Suprapubic skin (tissue), 4 donors: ENCODE measurements around the gene IRF8. TPM values are rescaled to one million over a fixed set of nuclear protein-coding genes. Genes with fewer than 3 reads are reported as not detected.

Source experiments
- DNase-seq, 2 donors: peaks; one replicate each; pipeline ENCODE4 v3.0.0-alpha.2; 2019; ENCODE audit warnings: low spot score in 2 of 2
- H3K27ac ChIP-seq: fragments of 200-600 bp; sonication (generic); one replicate; pipeline ENCODE4 v1.5.1; 2019
- H3K27me3 ChIP-seq: fragments of 200-600 bp; sonication (generic); one replicate; pipeline ENCODE4 v1.5.1; 2019
- H3K36me3 ChIP-seq: fragments of 200-600 bp; sonication (generic); one replicate; pipeline ENCODE4 v1.5.1; 2019
- H3K4me1 ChIP-seq: fragments of 200-600 bp; sonication (generic); one replicate; pipeline ENCODE4 v1.5.1; 2019
- H3K4me3 ChIP-seq: fragments of 200-600 bp; sonication (generic); one replicate; pipeline ENCODE4 v1.5.1; 2019; ENCODE audit warnings: mild to moderate bottlenecking
- H3K9me3 ChIP-seq: fragments of 200-600 bp; sonication (generic); one replicate; pipeline ENCODE4 v1.5.1; 2019
- CTCF ChIP-seq, 2 donors: fragments of 200-600 bp in 1 of 2; fragments of 450-650 bp in 1 of 2; sonication (generic) in 1 of 2; IDR thresholded peaks; one replicate each; pipeline ENCODE4 v1.5.1; 2016 to 2019; ENCODE audit warnings: antibody characterized with exemption in 2 of 2, mild to moderate bottlenecking in 1 of 2, moderate library complexity in 1 of 2
- EP300 ChIP-seq: sonication (generic); formaldehyde crosslinking; IDR thresholded peaks from one replicate; pipeline ENCODE4 v1.6.1; 2017; ENCODE audit warnings: antibody characterized with exemption
- POLR2A ChIP-seq, 2 donors: fragments of 450-650 bp; IDR thresholded peaks; one replicate each; pipeline ENCODE4 v1.6.1; 2017; ENCODE audit warnings: antibody characterized with exemption in 2 of 2, mild to moderate bottlenecking in 2 of 2, moderate library complexity in 2 of 2
- POLR2AphosphoS5 ChIP-seq, 3 donors: sonication (generic); formaldehyde crosslinking; IDR thresholded peaks; one replicate each; pipeline ENCODE4 v1.6.1; 2017; ENCODE audit warnings: antibody characterized with exemption in 3 of 3
- WGBS: methylation state at CpG from one replicate; pipeline ENCODE4 v1.1.5; 2018; 5-methylcytosine and 5-hydroxymethylcytosine counted together
- total RNA-seq, 4 donors: library from RNA; depleted of rRNA; stranded (reverse); fragments of >200 nt; gene quantifications; one replicate each; pipeline ENCODE4 v1.1.0, GENCODE V29; 2016

The IRF8 gene
- total RNA-seq, 4 donors from 2014 or later: 3.5 to 13.3 (median 5.7) TPM

GRCh38 chr16:85858984-85859817 is 39.8 kb upstream of the IRF8 start:
- 79% methylated on average over 16 of the region's 16 CpGs for WGBS
- no peaks in the 10 kb centered on the region for H3K36me3 ChIP-seq
- H3K9me3 ChIP-seq: no peaks in the 10 kb centered on the region
- peaks cover 29% of the 10 kb centered on the region for H3K27me3 ChIP-seq
- TF ChIP-seq POLR2AphosphoS5 (IDR thresholded peaks at IDR 0.05) (no peak), CTCF (IDR thresholded peaks at IDR 0.05) (no peak)
- no peak overlapping the region for H3K27ac ChIP-seq
- DNase-seq: no peak
- H3K4me3 ChIP-seq: no peak overlapping the region
- H3K4me1 ChIP-seq: no peaks in the 10 kb centered on the region

GRCh38 chr16:85859818-85860125 is 39.2 kb upstream of the IRF8 start:
- Histone ChIP-seq H3K4me3 (no peak overlapping the region), H3K36me3 (no peaks in the 10 kb centered on the region), H3K27me3 (peaks cover 26% of the 10 kb centered on the region), H3K4me1 (no peaks in the 10 kb centered on the region), H3K9me3 (no peaks in the 10 kb centered on the region), H3K27ac (no peak overlapping the region)
- 60% methylated on average over 7 of the region's 7 CpGs for WGBS
- TF ChIP-seq POLR2A (IDR thresholded peaks at IDR 0.05): no peak
- no peak for TF ChIP-seq POLR2AphosphoS5 (IDR thresholded peaks at IDR 0.05)
- TF ChIP-seq EP300: no peak
- no peak for TF ChIP-seq CTCF (IDR thresholded peaks at IDR 0.05)
- no peak for DNase-seq

- 68% methylated on average over 12 of the region's 12 CpGs for WGBS
- Histone ChIP-seq H3K9me3 (no peaks in the 10 kb centered on the region), H3K4me3 (no peak overlapping the region), H3K36me3 (no peaks in the 10 kb centered on the region), H3K27me3 (peaks cover 26% of the 10 kb centered on the region), H3K4me1 (no peaks in the 10 kb centered on the region), H3K27ac (no peak overlapping the region)
- TF ChIP-seq POLR2AphosphoS5 (IDR thresholded peaks at IDR 0.05): no peak
- TF ChIP-seq CTCF (IDR thresholded peaks at IDR 0.05): no peak
- no peak for TF ChIP-seq EP300
- TF ChIP-seq POLR2A (IDR thresholded peaks at IDR 0.05): no peak
- no peak for DNase-seq
Measured at GRCh38 chr16:85860413-85861094, 38.4 kb upstream of the IRF8 start.

- Histone ChIP-seq H3K4me3 (no peak overlapping the region), H3K27ac (no peak overlapping the region), H3K27me3 (peaks cover 26% of the 10 kb centered on the region), H3K9me3 (no peaks in the 10 kb centered on the region), H3K36me3 (no peaks in the 10 kb centered on the region), H3K4me1 (no peaks in the 10 kb centered on the region)
- DNase-seq: no peak
- 90% methylated on average over 14 of the region's 16 CpGs for whole genome bisulfite sequencing
- TF ChIP-seq CTCF (IDR thresholded peaks at IDR 0.05) (no peak), EP300 (no peak), POLR2A (IDR thresholded peaks at IDR 0.05) (no peak), POLR2AphosphoS5 (IDR thresholded peaks at IDR 0.05) (no peak)
Measured at GRCh38 chr16:85861095-85861825, 37.7 kb upstream of the IRF8 start.
